ENCODE measurements around the gene ZNF644. TPM values are rescaled to one million over a fixed set of nuclear protein-coding genes. Genes with fewer than 3 reads are reported as not detected.
"Not testable (repeated sequence)": the region's sequence is repeated elsewhere in the genome, so short reads cannot be mapped to it uniquely, and the experiment has no call there.

ZNF644 gene
- total RNA-seq, 1 donor from 2014 or later, result 49.8 TPM

- intact Hi-C loops (cut with micrococcal nuclease); H3K27me3 Mint-ChIP-seq (ENCODE audit: low read depth); H3K4me1 Mint-ChIP-seq (ENCODE audit: low read depth); H3K4me3 Mint-ChIP-seq (ENCODE audit: low read depth); H3K27ac Mint-ChIP-seq; H3K9me3 Mint-ChIP-seq; DNase-seq (ENCODE audit: low spot score): not testable (repeated sequence)
- peaks cover 20% of the 10 kb centered on the region for H3K36me3 Mint-ChIP-seq (ENCODE audit: low read depth)
These were observed 128.2 kb downstream of the ZNF644 start for GRCh38 chr1:90893679-90894078.

GRCh38 chr1:90892884-90893283, 129.0 kb downstream of the ZNF644 start:
- H3K4me1 Mint-ChIP-seq (ENCODE audit: low read depth); DNase-seq (ENCODE audit: low spot score); H3K27ac Mint-ChIP-seq; H3K27me3 Mint-ChIP-seq (ENCODE audit: low read depth); H3K9me3 Mint-ChIP-seq; H3K4me3 Mint-ChIP-seq (ENCODE audit: low read depth); intact Hi-C loops (cut with micrococcal nuclease): not testable (repeated sequence)
- H3K36me3 Mint-ChIP-seq (ENCODE audit: low read depth), result peaks cover 16% of the 10 kb centered on the region

- DNase-seq (ENCODE audit: low spot score); H3K4me1 Mint-ChIP-seq (ENCODE audit: low read depth); H3K9me3 Mint-ChIP-seq; intact Hi-C loops (cut with micrococcal nuclease); H3K4me3 Mint-ChIP-seq (ENCODE audit: low read depth); H3K27me3 Mint-ChIP-seq (ENCODE audit: low read depth); H3K27ac Mint-ChIP-seq: not testable (repeated sequence)
- H3K36me3 Mint-ChIP-seq (ENCODE audit: low read depth), result peaks cover 12% of the 10 kb centered on the region
These were observed 129.6 kb downstream of the ZNF644 start for GRCh38 chr1:90892196-90892595.

- H3K4me3 Mint-ChIP-seq (ENCODE audit: low read depth); H3K27me3 Mint-ChIP-seq (ENCODE audit: low read depth); DNase-seq (ENCODE audit: low spot score); H3K9me3 Mint-ChIP-seq; H3K4me1 Mint-ChIP-seq (ENCODE audit: low read depth); H3K27ac Mint-ChIP-seq; intact Hi-C loops (cut with micrococcal nuclease): not testable (repeated sequence)
- peaks cover 12% of the 10 kb centered on the region for H3K36me3 Mint-ChIP-seq (ENCODE audit: low read depth)
These were observed 130.1 kb downstream of the ZNF644 start for GRCh38 chr1:90891756-90892155.

GRCh38 chr1:90882221-90882620, 139.6 kb downstream of the ZNF644 start:
- H3K9me3 Mint-ChIP-seq, result peaks cover 26% of the 10 kb centered on the region
- H3K27ac Mint-ChIP-seq, result no peak overlapping the region
- intact Hi-C loops (cut with micrococcal nuclease), result no loop called here
- DNase-seq (ENCODE audit: low spot score), result no peak
- no peaks in the 10 kb centered on the region for H3K27me3 Mint-ChIP-seq (ENCODE audit: low read depth)
- H3K4me1 Mint-ChIP-seq (ENCODE audit: low read depth), result no peaks in the 10 kb centered on the region
- no peaks in the 10 kb centered on the region for H3K36me3 Mint-ChIP-seq (ENCODE audit: low read depth)
- H3K4me3 Mint-ChIP-seq (ENCODE audit: low read depth), result no peak overlapping the region

GRCh38 chr1:90881034-90881433, 140.8 kb downstream of the ZNF644 start:
- H3K4me3 Mint-ChIP-seq (ENCODE audit: low read depth), result no peak overlapping the region
- DNase-seq (ENCODE audit: low spot score), result no peak
- no peak overlapping the region for H3K27ac Mint-ChIP-seq
- no peaks in the 10 kb centered on the region for H3K4me1 Mint-ChIP-seq (ENCODE audit: low read depth)
- H3K9me3 Mint-ChIP-seq, result peaks cover 26% of the 10 kb centered on the region
- no peaks in the 10 kb centered on the region for H3K27me3 Mint-ChIP-seq (ENCODE audit: low read depth)
- H3K36me3 Mint-ChIP-seq (ENCODE audit: low read depth), result no peaks in the 10 kb centered on the region
- intact Hi-C loops (cut with micrococcal nuclease), result no loop called here

GRCh38 chr1:90879281-90879680, 142.6 kb downstream of the ZNF644 start:
- H3K4me3 Mint-ChIP-seq (ENCODE audit: low read depth), result no peak overlapping the region
- DNase-seq (ENCODE audit: low spot score), result no peak
- peaks cover under 1% of the 10 kb centered on the region for H3K27me3 Mint-ChIP-seq (ENCODE audit: low read depth)
- no peaks in the 10 kb centered on the region for H3K36me3 Mint-ChIP-seq (ENCODE audit: low read depth)
- no peak overlapping the region for H3K27ac Mint-ChIP-seq
- H3K9me3 Mint-ChIP-seq, result peaks cover 29% of the 10 kb centered on the region
- no peaks in the 10 kb centered on the region for H3K4me1 Mint-ChIP-seq (ENCODE audit: low read depth)
- intact Hi-C loops (cut with micrococcal nuclease), result no loop called here

GRCh38 chr1:90876101-90876500, 145.7 kb downstream of the ZNF644 start:
- H3K36me3 Mint-ChIP-seq (ENCODE audit: low read depth), result no peaks in the 10 kb centered on the region
- H3K4me3 Mint-ChIP-seq (ENCODE audit: low read depth), result no peak overlapping the region
- H3K27me3 Mint-ChIP-seq (ENCODE audit: low read depth), result peaks cover 1% of the 10 kb centered on the region
- H3K9me3 Mint-ChIP-seq, result peaks cover 25% of the 10 kb centered on the region
- H3K27ac Mint-ChIP-seq, result no peak overlapping the region
- DNase-seq (ENCODE audit: low spot score), result no peak
- intact Hi-C loops (cut with micrococcal nuclease), result no loop called here
- no peaks in the 10 kb centered on the region for H3K4me1 Mint-ChIP-seq (ENCODE audit: low read depth)
